K562 (cell line): ENCODE results near the gene NME4. TPM values are rescaled to one million over a fixed set of nuclear protein-coding genes. Genes with fewer than 3 reads are reported as not detected.

Experiments
- CBFA2T2 ChIP-seq: fragments of 450-650 bp; conservative IDR thresholded peaks from 2 replicates; pipeline ENCODE4 v1.6.1; 2017; ENCODE audit warnings: mild to moderate bottlenecking
- DEAF1 ChIP-seq: fragments of 450-650 bp; formaldehyde crosslinking; IDR thresholded peaks from 2 replicates; pipeline ENCODE4 v1.4.0; 2020; ENCODE audit warnings: mild to moderate bottlenecking, moderate library complexity
- E2F1 ChIP-seq: sonication (generic); formaldehyde crosslinking; IDR thresholded peaks from 2 replicates; pipeline ENCODE4 v1.8.1; 2023; ENCODE audit warnings: mild to moderate bottlenecking, missing genetic modification reagents, moderate library complexity
- E2F3 ChIP-seq: fragments of 250-450 bp; sonication (Bioruptor Pico); IDR thresholded peaks from 2 replicates; pipeline ENCODE4 v1.4.0; 2020; ENCODE audit warnings: mild to moderate bottlenecking
- E4F1 ChIP-seq: fragments of 250-450 bp; sonication (Bioruptor Pico); IDR thresholded peaks from 2 replicates; pipeline ENCODE4 v1.5.0; 2021; ENCODE audit warnings: mild to moderate bottlenecking, borderline replicate concordance
- GTF2E2 ChIP-seq: fragments of 200-800 bp; sonication (Bioruptor generic); IDR thresholded peaks from 2 replicates; pipeline ENCODE4 v1.6.1; 2016; ENCODE audit warnings: missing genetic modification characterization, missing compliant biosample characterization
- GTF2F1 ChIP-seq: IDR thresholded peaks from 2 replicates; pipeline ENCODE4 v1.6.1; 2011; ENCODE audit warnings: low read depth, low read length, improper control_type of control experiment
- JUN ChIP-seq, 2 experiments: sonication (generic) in 1 of 2; formaldehyde crosslinking in 1 of 2; IDR thresholded peaks; 2 replicates each; pipeline versions ENCODE4 v1.6.1 to v1.8.0; 2012 to 2022; ENCODE audit warnings: borderline replicate concordance in 2 of 2, mild to moderate bottlenecking in 2 of 2, improper control_type of control experiment in 1 of 2, low read depth in 1 of 2, low read length in 1 of 2, missing genetic modification reagents in 1 of 2
- KAT8 ChIP-seq: fragments of 450-650 bp; IDR thresholded peaks from 2 replicates; pipeline ENCODE4 v1.6.1; 2016; ENCODE audit warnings: low read depth, mild to moderate bottlenecking
- KLF13 ChIP-seq: fragments of 450-650 bp; IDR thresholded peaks from 2 replicates; pipeline ENCODE4 v1.6.1; 2016; ENCODE audit warnings: missing genetic modification characterization, low read depth, mild to moderate bottlenecking, missing compliant biosample characterization, moderate library complexity, borderline replicate concordance
- NR2C2 ChIP-seq, 2 experiments: fragments of 200-800 bp in 1 of 2; sonication (Bioruptor generic) in 1 of 2; sonication (generic) in 1 of 2; formaldehyde crosslinking in 1 of 2; IDR thresholded peaks; 2 replicates each; pipeline versions ENCODE4 v1.6.1 to v1.8.0; 2016 to 2022; ENCODE audit warnings: mild to moderate bottlenecking in 1 of 2, missing compliant biosample characterization in 1 of 2, missing genetic modification characterization in 1 of 2, missing genetic modification reagents in 1 of 2
- TARDBP ChIP-seq: fragments of 450-650 bp; IDR thresholded peaks from 2 replicates; pipeline ENCODE4 v1.6.1; 2016
- TEAD1 ChIP-seq, 2 experiments: fragments of 450-650 bp in 1 of 2; sonication (generic) in 1 of 2; formaldehyde crosslinking; IDR thresholded peaks; 2 replicates each; pipeline versions ENCODE4 v1.4.0 to v1.8.0; 2020 to 2022; ENCODE audit warnings: mild to moderate bottlenecking in 2 of 2, missing genetic modification reagents in 1 of 2
- THAP7 ChIP-seq: fragments of 250-450 bp; sonication (Bioruptor Pico); IDR thresholded peaks from 2 replicates; pipeline ENCODE4 v1.5.0; 2021
- TSHZ1 ChIP-seq: fragments of 250-450 bp; sonication (Bioruptor Pico); IDR thresholded peaks from 2 replicates; pipeline ENCODE4 v1.4.0; 2020; ENCODE audit warnings: mild to moderate bottlenecking, moderate library complexity
- polyA plus RNA-seq, 8 experiments: library from polyadenylated mRNA; depleted of rRNA in 4 of 8; stranded (reverse) in 5 of 8; unstranded in 3 of 8; fragments of >200 nt; fragmentation: Nextera tagmentation in 2 of 8; fragmentation: Illumina TruSeq in 1 of 8; extraction: Ambion mirVana in 2 of 8; extraction: Trizol in 1 of 8; gene quantifications; 2 replicates each; pipeline versions ENCODE4 v1.2.1 to v1.2.3, GENCODE V29; 2011 to 2014; ENCODE audit warnings: inconsistent platforms in 1 of 8, missing spikeins in 1 of 8
- total RNA-seq, 7 experiments: library from RNA; depleted of rRNA in 6 of 7; stranded (reverse); fragments of >200 nt in 6 of 7; fragmentation: Illumina TruSeq in 2 of 7; extraction: Trizol in 2 of 7; gene quantifications; 2 replicates each; pipeline versions ENCODE4 v1.2.1 to v1.2.3, GENCODE V29; 2011 to 2021; ENCODE audit warnings: low replicate concordance in 1 of 7
- TF ChIP-seq, protein P1 (sequence below): fragments of 250-450 bp; sonication (Bioruptor Pico); IDR thresholded peaks from 2 replicates; pipeline ENCODE4 v1.4.0; 2020; ENCODE audit warnings: borderline replicate concordance

Gene NME4
- total and polyA plus RNA-seq, 9 of the 15 experiments (the other 6 are each of a cell fraction or from before 2014, with no cell fraction given) = 15.4 to 264 (median 139) TPM

DNA sequence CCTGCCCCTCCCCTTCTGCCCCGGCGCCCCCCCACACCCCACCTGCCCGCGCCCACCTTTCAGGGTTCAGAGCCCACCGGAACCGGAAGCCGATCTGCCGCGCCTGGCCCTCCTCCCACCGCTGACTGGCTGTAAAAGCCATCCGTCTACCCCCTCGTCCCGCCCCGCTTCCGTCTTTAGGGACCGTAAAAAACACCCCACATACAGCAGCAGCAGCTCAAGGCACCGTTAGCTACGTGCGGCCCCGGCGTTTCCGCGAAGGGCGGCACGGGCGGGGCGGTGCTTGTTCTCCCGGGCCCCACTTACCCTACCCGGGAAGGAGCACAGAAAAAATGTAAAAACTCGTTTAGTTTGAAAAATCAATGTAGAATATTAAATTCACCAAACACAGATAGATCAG is 26.6 kb upstream of the NME4 start, which contains the start of gene MRPL28 (continued):
- TF ChIP-seq DEAF1 (CRISPR knock-in tag) = no peak
- no peak for TF ChIP-seq E2F1
- TF ChIP-seq KAT8 = no peak
- TF ChIP-seq THAP7 = no peak
- TF ChIP-seq, protein P1, sequence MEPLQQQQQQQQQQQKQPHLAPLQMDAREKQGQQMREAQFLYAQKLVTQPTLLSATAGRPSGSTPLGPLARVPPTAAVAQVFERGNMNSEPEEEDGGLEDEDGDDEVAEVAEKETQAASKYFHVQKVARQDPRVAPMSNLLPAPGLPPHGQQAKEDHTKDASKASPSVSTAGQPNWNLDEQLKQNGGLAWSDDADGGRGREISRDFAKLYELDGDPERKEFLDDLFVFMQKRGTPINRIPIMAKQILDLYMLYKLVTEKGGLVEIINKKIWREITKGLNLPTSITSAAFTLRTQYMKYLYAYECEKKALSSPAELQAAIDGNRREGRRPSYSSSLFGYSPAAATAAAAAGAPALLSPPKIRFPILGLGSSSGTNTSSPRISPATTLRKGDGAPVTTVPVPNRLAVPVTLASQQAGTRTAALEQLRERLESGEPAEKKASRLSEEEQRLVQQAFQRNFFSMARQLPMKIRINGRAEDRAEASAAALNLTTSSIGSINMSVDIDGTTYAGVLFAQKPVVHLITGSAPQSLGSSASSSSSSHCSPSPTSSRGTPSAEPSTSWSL = no peak
- no peak for TF ChIP-seq TSHZ1 (CRISPR knock-in tag)
- TF ChIP-seq TARDBP = no peak
- TF ChIP-seq KLF13 (tag) = no peak
- TF ChIP-seq NR2C2 (CRISPR knock-in tag; IDR thresholded peaks at IDR 0.05) = no peak
- TF ChIP-seq NR2C2 (tag; IDR thresholded peaks at IDR 0.05) = peak; percentile 85
- TF ChIP-seq GTF2E2 (tag) = no peak
- no peak for TF ChIP-seq E2F3 (CRISPR knock-in tag)
- no peak for TF ChIP-seq GTF2F1
- TF ChIP-seq TEAD1 (CRISPR knock-in tag; IDR thresholded peaks at IDR 0.05) = no peak
- TF ChIP-seq E4F1 = no peak
- no peak for TF ChIP-seq CBFA2T2
- TF ChIP-seq JUN (IDR thresholded peaks at IDR 0.05; ENCODE audit: borderline replicate concordance, low read depth, low read length) = 0 out of 2 replicates have a peak, but pooled peaks have one; percentile 5
- TF ChIP-seq JUN (CRISPR knock-in tag; IDR thresholded peaks at IDR 0.05; ENCODE audit: borderline replicate concordance) = no peak
